Stomach (tissue), 9 donors: ENCODE data around the gene IP6K3. TPM values are rescaled to one million over a fixed set of nuclear protein-coding genes. Genes with fewer than 3 reads are reported as not detected.
A peak's percentile ranks its signal among the peaks of the same experiment; 100 is the strongest.

Experiments
- DNase-seq, 2 donors: peaks; one replicate each; pipeline versions ENCODE4 v3.0.0 to v3.0.0-alpha.2; 2013 to 2019
- H3K27ac ChIP-seq, 5 donors: fragments of 200-600 bp in 4 of 5; sonication (generic) in 4 of 5; one replicate each; pipeline ENCODE4 v1.5.1; 2013 to 2019; ENCODE audit warnings: mild to moderate bottlenecking in 1 of 5, moderate library complexity in 1 of 5
- H3K27me3 ChIP-seq, 3 donors: fragments of 200-600 bp; sonication (generic); one replicate each; pipeline ENCODE4 v1.5.1; 2017 to 2019; ENCODE audit warnings: mixed run types in 1 of 3
- H3K36me3 ChIP-seq, 4 donors: fragments of 200-600 bp; sonication (generic); 1 replicate in 3 of 4; 2 replicates in 1 of 4; pipeline ENCODE4 v1.5.1; 2016 to 2019
- H3K4me1 ChIP-seq, 4 donors: fragments of 200-600 bp; sonication (generic); one replicate each; pipeline ENCODE4 v1.5.1; 2016 to 2019
- H3K4me3 ChIP-seq, 4 donors: fragments of 200-600 bp; sonication (generic) in 3 of 4; one replicate each; pipeline ENCODE4 v1.5.1; 2016 to 2019; ENCODE audit warnings: mild to moderate bottlenecking in 1 of 4
- H3K9me3 ChIP-seq, 4 donors: fragments of 200-600 bp; sonication (generic); one replicate each; pipeline ENCODE4 v1.5.1; 2016 to 2019
- CTCF ChIP-seq, 7 experiments: fragments of 450-650 bp in 4 of 7; fragments of 200-600 bp in 3 of 7; sonication (generic) in 3 of 7; IDR thresholded peaks; one replicate each; pipeline ENCODE4 v1.5.1; 2016 to 2019; ENCODE audit warnings: antibody characterized with exemption in 7 of 7, control low read depth in 2 of 7, mild to moderate bottlenecking in 1 of 7
- EP300 ChIP-seq: sonication (generic); formaldehyde crosslinking; IDR thresholded peaks from one replicate; pipeline ENCODE4 v1.6.1; 2017; ENCODE audit warnings: antibody characterized with exemption
- POLR2A ChIP-seq, 4 donors: fragments of 450-650 bp; IDR thresholded peaks; one replicate each; pipeline ENCODE4 v1.6.1; 2016; ENCODE audit warnings: antibody characterized with exemption in 4 of 4, control low read depth in 2 of 4, mild to moderate bottlenecking in 1 of 4, moderate library complexity in 1 of 4
- POLR2AphosphoS5 ChIP-seq, 3 donors: sonication (generic); formaldehyde crosslinking; IDR thresholded peaks; one replicate each; pipeline ENCODE4 v1.6.1; 2016; ENCODE audit warnings: antibody characterized with exemption in 3 of 3
- WGBS, 5 donors: extraction: QIAGEN DNeasy Blood & Tissue Kit in 3 of 5; methylation state at CpG; one replicate each; pipeline versions ENCODE4 v1.1.5 to v1.1.7; 2013 to 2018; 5-methylcytosine and 5-hydroxymethylcytosine counted together
- intact Hi-C: fragments of 100-400 bp; cut with DNase I; formaldehyde crosslinking; loops from one replicate; pipeline ENCODE4 v1.15.1; 2023; ENCODE audit warnings: low total_unique reads
- polyA plus RNA-seq, 3 donors: library from polyadenylated mRNA; stranded (reverse); fragments of 200-250 nt; gene quantifications; one replicate each; pipeline ENCODE4 v1.2.3, GENCODE V29; 2013
- total RNA-seq, 5 donors: library from RNA; depleted of rRNA; stranded (reverse); fragments of >200 nt; gene quantifications; one replicate each; pipeline versions ENCODE4 v1.1.0 to v1.2.3, GENCODE V29; 2014 to 2016
- donor health status: healthy with polysubstance abuse.
- donor health status: Bipolar disorder and iron deficiency.
- donor health status: healthy.

IP6K3 gene
- total and polyA plus RNA-seq, 8 donors, result 0.58 to 73.5 (median 1.9) TPM; not detected in 2

DNA sequence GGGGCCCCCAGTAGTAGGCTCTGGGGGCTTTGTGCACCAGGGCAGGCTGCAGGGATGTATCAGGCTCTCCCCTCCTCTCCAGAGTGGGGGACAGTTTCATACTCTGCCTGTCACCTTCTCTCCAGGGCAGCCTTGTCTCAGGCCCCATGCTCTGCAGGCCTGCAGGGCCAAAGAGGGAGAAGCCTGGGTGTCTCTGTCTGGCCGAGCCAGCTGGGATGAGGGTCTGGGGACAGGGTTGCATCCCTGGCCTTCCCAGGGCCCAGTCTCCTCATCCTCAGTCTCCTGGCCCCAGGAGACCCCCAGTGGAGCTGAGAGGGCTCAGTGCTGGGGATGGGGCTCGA lies 14.8 kb upstream of the IP6K3 start:
- H3K4me1 ChIP-seq, result peaks cover 4 to 34% (median 20%) of the 10 kb centered on the region in 4 donors
- TF ChIP-seq POLR2A (IDR thresholded peaks at IDR 0.05) (no peak), POLR2AphosphoS5 (IDR thresholded peaks at IDR 0.05) (no peak), EP300 (no peak), CTCF (IDR thresholded peaks at IDR 0.05) (no peak)
- H3K27ac ChIP-seq, result peak overlapping the region in 2 of 5 donors; percentile 46 to 49
- WGBS, 5 donors, result 40 to 83% (median 77%) methylated on average over 1 to 2 of the region's 2 CpGs; no CpG with 5 or more reads in 1 of the 5 donors
- no peaks in the 10 kb centered on the region for H3K9me3 ChIP-seq
- no peak for DNase-seq
- H3K36me3 ChIP-seq, result no peaks in the 10 kb centered on the region
- intact Hi-C loops, result no loop called here
- no peak overlapping the region for H3K4me3 ChIP-seq
- no peaks in the 10 kb centered on the region for H3K27me3 ChIP-seq

GRCh38 chr6:33759887-33760629 lies 13.4 kb upstream of the IP6K3 start:
- H3K9me3 ChIP-seq, result no peaks in the 10 kb centered on the region
- H3K4me1 ChIP-seq, result peaks cover 4 to 34% (median 20%) of the 10 kb centered on the region in 4 donors
- no peak for DNase-seq
- intact Hi-C loops, result no loop called here
- no peaks in the 10 kb centered on the region for H3K27me3 ChIP-seq
- H3K27ac ChIP-seq, result peak overlapping the region in 1 of 5 donors; percentile 58
- WGBS, 5 donors, result 76 to 89% (median 78%) methylated on average over 9 of the region's 9 CpGs
- no peaks in the 10 kb centered on the region for H3K36me3 ChIP-seq
- no peak overlapping the region for H3K4me3 ChIP-seq
- TF ChIP-seq CTCF (IDR thresholded peaks at IDR 0.05) (no peak), EP300 (no peak), POLR2AphosphoS5 (IDR thresholded peaks at IDR 0.05) (no peak)

- H3K36me3 ChIP-seq, result no peaks in the 10 kb centered on the region
- no peaks in the 10 kb centered on the region for H3K27me3 ChIP-seq
- TF ChIP-seq POLR2A (IDR thresholded peaks at IDR 0.05), result no peak
- WGBS, 5 donors, result 14 to 32% (median 21%) methylated on average over 7 of the region's 7 CpGs
- peak in 1 of 2 donors; percentile 55 for DNase-seq
- H3K4me3 ChIP-seq, result no peak overlapping the region
- peak overlapping the region; percentile 2 to 63 (median 41) for H3K27ac ChIP-seq
- H3K4me1 ChIP-seq, result peaks cover 4 to 34% (median 20%) of the 10 kb centered on the region in 4 donors
- intact Hi-C loops, result no loop called here
- no peaks in the 10 kb centered on the region for H3K9me3 ChIP-seq
Measured at GRCh38 chr6:33758815-33759216, 12.1 kb upstream of the IP6K3 start.

DNA sequence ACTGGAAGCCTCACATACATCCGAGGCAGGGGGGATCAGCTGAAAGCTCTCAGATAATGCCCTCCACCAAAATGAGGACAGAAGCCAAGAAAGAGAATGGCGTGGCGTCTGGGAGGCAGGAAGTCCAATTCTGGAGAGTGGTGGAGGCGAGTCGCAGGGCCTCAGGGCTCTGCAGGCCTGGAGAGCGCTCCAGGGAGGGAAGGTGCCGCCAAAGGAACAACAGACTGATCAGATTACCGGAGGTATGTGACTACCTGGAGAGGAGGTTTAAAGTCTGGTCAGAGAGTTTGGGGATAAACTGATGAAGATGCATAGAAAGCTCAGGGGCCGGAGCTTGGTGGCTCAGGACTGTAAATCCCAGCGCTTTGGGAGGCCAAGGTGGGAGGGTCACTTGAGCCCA lies 11.2 kb upstream of the IP6K3 start:
- peaks cover 4 to 34% (median 20%) of the 10 kb centered on the region in 4 donors for H3K4me1 ChIP-seq
- no peaks in the 10 kb centered on the region for H3K36me3 ChIP-seq
- no peaks in the 10 kb centered on the region for H3K27me3 ChIP-seq
- no peak for DNase-seq
- 84 to 88% (median 85%) methylated on average over 10 of the region's 10 CpGs for WGBS, 5 donors
- H3K4me3 ChIP-seq, result no peak overlapping the region
- intact Hi-C loops, result no loop called here
- H3K9me3 ChIP-seq, result no peaks in the 10 kb centered on the region
- no peak for TF ChIP-seq POLR2A (IDR thresholded peaks at IDR 0.05)
- TF ChIP-seq CTCF (IDR thresholded peaks at IDR 0.05), result no peak
- TF ChIP-seq POLR2AphosphoS5 (IDR thresholded peaks at IDR 0.05), result no peak
- no peak for TF ChIP-seq EP300
- H3K27ac ChIP-seq, result peak overlapping the region in 1 of 5 donors; percentile 58

DNA sequence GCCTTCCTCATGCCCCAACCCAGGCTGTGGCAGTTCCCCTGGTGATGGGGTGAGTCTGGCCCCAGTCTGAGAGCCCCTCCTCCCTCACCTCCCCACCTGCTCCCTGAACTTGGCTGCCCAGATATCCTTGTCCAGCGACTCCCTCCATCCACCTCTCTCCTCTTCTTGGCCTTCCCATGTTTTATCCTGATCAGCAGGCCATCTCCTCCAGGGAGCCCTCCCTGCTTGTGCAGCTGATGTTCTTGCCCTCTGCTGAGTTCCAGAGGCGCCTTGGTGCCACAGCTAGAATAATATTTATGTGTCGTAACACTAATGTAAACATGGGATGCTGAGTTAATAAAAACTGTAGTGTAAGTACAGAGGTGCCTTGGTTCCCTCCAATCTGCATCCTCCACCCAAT lies 10.4 kb upstream of the IP6K3 start:
- Histone ChIP-seq H3K27ac (no peak overlapping the region), H3K27me3 (no peaks in the 10 kb centered on the region), H3K36me3 (no peaks in the 10 kb centered on the region), H3K4me3 (no peak overlapping the region), H3K9me3 (no peaks in the 10 kb centered on the region), H3K4me1 (peaks cover 4 to 38% (median 16%) of the 10 kb centered on the region in 4 donors)
- TF ChIP-seq POLR2AphosphoS5 (IDR thresholded peaks at IDR 0.05), result no peak
- no peak for TF ChIP-seq POLR2A (IDR thresholded peaks at IDR 0.05)
- TF ChIP-seq EP300, result no peak
- TF ChIP-seq CTCF (IDR thresholded peaks at IDR 0.05), result no peak
- intact Hi-C loops, result no loop called here
- 50 to 57% (median 54%) methylated on average over 3 of the region's 3 CpGs for WGBS, 5 donors
- DNase-seq, result no peak
